Type B pancreatic cell (in vitro differentiated cells): ENCODE results near the gene SIDT1. TPM values are rescaled to one million over a fixed set of nuclear protein-coding genes. Genes with fewer than 3 reads are reported as not detected.

Experiments used
- DNase-seq: peaks from one replicate; pipeline ENCODE4 v3.0.0; 2021; ENCODE audit warnings: mixed read lengths; ENCODE audit not compliant: unreplicated experiment; ENCODE audit errors: extremely low spot score
- H3K27ac Mint-ChIP-seq: 2 replicates; pipeline ENCODE4 v1.8.0; 2021; ENCODE audit warnings: mild to moderate bottlenecking, mixed read lengths
- H3K27me3 Mint-ChIP-seq: 2 replicates; pipeline ENCODE4 v1.8.0; 2021; ENCODE audit warnings: mixed read lengths
- H3K36me3 Mint-ChIP-seq: 2 replicates; pipeline ENCODE4 v1.8.0; 2021; ENCODE audit warnings: mixed read lengths
- H3K4me1 Mint-ChIP-seq: one replicate; pipeline ENCODE4 v1.8.0; 2021; ENCODE audit warnings: mixed read lengths; ENCODE audit not compliant: unreplicated experiment
- H3K4me3 Mint-ChIP-seq: 2 replicates; pipeline ENCODE4 v1.8.0; 2021; ENCODE audit warnings: mild to moderate bottlenecking, mixed read lengths
- H3K9me3 Mint-ChIP-seq: 2 replicates; pipeline ENCODE4 v1.8.0; 2021; ENCODE audit warnings: mixed read lengths
- microRNA-seq: library from miRNA; unstranded; fragments of <30 nt; microRNA quantifications from one replicate; pipeline ENCODE4, GENCODE V29; 2020
- total RNA-seq: library from RNA; stranded (reverse); gene quantifications from 2 replicates; pipeline ENCODE4 v1.2.1, GENCODE V29; 2021; ENCODE audit warnings: low replicate concordance
- TF ChIP-seq, protein P1 (sequence below): fragments of 200-600 bp; sonication (generic); conservative IDR thresholded peaks from 2 replicates; pipeline ENCODE4 v1.5.0; 2021; ENCODE audit warnings: antibody characterized with exemption, mild to moderate bottlenecking

SIDT1 gene
- total RNA-seq, 1 donor from 2014 or later, result 0.97 TPM

- Mint-ChIP-seq H3K27me3 (no peaks in the 10 kb centered on the region), H3K9me3 (peaks cover 7% of the 10 kb centered on the region), H3K4me3 (no peak overlapping the region), H3K36me3 (peaks cover 41% of the 10 kb centered on the region), H3K27ac (no peak overlapping the region), H3K4me1 (peaks cover 9% of the 10 kb centered on the region)
- peak; percentile 8 for DNase-seq
- TF ChIP-seq, protein P1, sequence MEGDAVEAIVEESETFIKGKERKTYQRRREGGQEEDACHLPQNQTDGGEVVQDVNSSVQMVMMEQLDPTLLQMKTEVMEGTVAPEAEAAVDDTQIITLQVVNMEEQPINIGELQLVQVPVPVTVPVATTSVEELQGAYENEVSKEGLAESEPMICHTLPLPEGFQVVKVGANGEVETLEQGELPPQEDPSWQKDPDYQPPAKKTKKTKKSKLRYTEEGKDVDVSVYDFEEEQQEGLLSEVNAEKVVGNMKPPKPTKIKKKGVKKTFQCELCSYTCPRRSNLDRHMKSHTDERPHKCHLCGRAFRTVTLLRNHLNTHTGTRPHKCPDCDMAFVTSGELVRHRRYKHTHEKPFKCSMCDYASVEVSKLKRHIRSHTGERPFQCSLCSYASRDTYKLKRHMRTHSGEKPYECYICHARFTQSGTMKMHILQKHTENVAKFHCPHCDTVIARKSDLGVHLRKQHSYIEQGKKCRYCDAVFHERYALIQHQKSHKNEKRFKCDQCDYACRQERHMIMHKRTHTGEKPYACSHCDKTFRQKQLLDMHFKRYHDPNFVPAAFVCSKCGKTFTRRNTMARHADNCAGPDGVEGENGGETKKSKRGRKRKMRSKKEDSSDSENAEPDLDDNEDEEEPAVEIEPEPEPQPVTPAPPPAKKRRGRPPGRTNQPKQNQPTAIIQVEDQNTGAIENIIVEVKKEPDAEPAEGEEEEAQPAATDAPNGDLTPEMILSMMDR, result no peak
Measured at GRCh38 chr3:113678773-113679172, 146.4 kb downstream of the SIDT1 start.

Small RNAs within 50 kb of the gene (microRNA-seq; reads per million reads assigned to microRNA genes)
- gene MIR4446, result not detected

Other genes starting within 250 kb of the SIDT1 start
- gene CFAP44, start 91.1 kb upstream of the SIDT1 start, total RNA-seq, result 7.6 and 11.6 TPM in 2 replicates
- 20.2 and 31.1 TPM in 2 replicates for gene SPICE1, start 17.4 kb upstream of the SIDT1 start, total RNA-seq
- gene USF3, start 164.1 kb downstream of the SIDT1 start, total RNA-seq, result 14.1 and 20.8 TPM in 2 replicates
- 117 and 138 TPM in 2 replicates for gene NAA50, start 213.7 kb downstream of the SIDT1 start, total RNA-seq
- gene ATP6V1A, start 214.5 kb downstream of the SIDT1 start, total RNA-seq, result 71.5 and 91.0 TPM in 2 replicates